GM12878 (cell line): ENCODE results near the gene DDX54.

Source experiments
- CBX5 ChIP-seq: sonication (generic); IDR thresholded peaks from 2 replicates; pipeline ENCODE4 v1.6.1; 2016; ENCODE audit warnings: low read depth, moderate library complexity, mild to moderate bottlenecking, inconsistent platforms
- CTCF ChIP-seq, 3 experiments: IDR thresholded peaks in 2 of 3; conservative IDR thresholded peaks in 1 of 3; 2 replicates each; pipeline ENCODE4 v1.5.1; 2011; ENCODE audit warnings: low read depth in 3 of 3, low read length in 3 of 3, mild to moderate bottlenecking in 3 of 3, control low read depth in 2 of 3, moderate library complexity in 2 of 3, inconsistent platforms in 1 of 3, mixed read lengths in 1 of 3; ENCODE audit not compliant: control insufficient read depth in 2 of 3, insufficient read depth in 1 of 3; ENCODE audit errors: extremely low read depth in 1 of 3
- EP300 ChIP-seq, 2 experiments: fragments of 150-350 bp in 1 of 2; IDR thresholded peaks; 2 replicates each; pipeline ENCODE4 v1.6.1; 2011 to 2012; ENCODE audit warnings: low read depth in 2 of 2, low read length in 2 of 2, borderline replicate concordance in 1 of 2, improper control_type of control experiment in 1 of 2, inconsistent platforms in 1 of 2; ENCODE audit not compliant: control insufficient read depth in 1 of 2
- EZH2 ChIP-seq: IDR thresholded peaks from 2 replicates; pipeline ENCODE4 v1.6.1; 2012; ENCODE audit warnings: low read depth, mild to moderate bottlenecking, control low read depth, inconsistent platforms, low read length, borderline replicate concordance; ENCODE audit not compliant: control insufficient read depth
- FOS ChIP-seq: IDR thresholded peaks from 3 replicates; pipeline ENCODE4 v1.6.1; 2011; ENCODE audit warnings: borderline replicate concordance; ENCODE audit not compliant: insufficient read length; ENCODE audit errors: extremely low read depth
- KAT2A ChIP-seq: conservative IDR thresholded peaks from 2 replicates; pipeline ENCODE4 v1.6.1; 2011; ENCODE audit warnings: low read depth, low read length; ENCODE audit not compliant: control insufficient read depth
- MTA3 ChIP-seq: IDR thresholded peaks from 2 replicates; pipeline ENCODE4 v1.6.1; 2012; ENCODE audit warnings: low read length, inconsistent platforms, borderline replicate concordance
- POLR2A ChIP-seq: IDR thresholded peaks from 2 replicates; pipeline ENCODE4 v1.6.1; 2011; ENCODE audit warnings: low read depth, mild to moderate bottlenecking, low read length
- POLR2AphosphoS5 ChIP-seq: IDR thresholded peaks from 2 replicates; pipeline ENCODE4 v1.6.1; 2011; ENCODE audit warnings: mild to moderate bottlenecking, low read length, inconsistent platforms
- SREBF2 ChIP-seq: IDR thresholded peaks from 2 replicates; pipeline ENCODE4 v1.6.1; 2012; ENCODE audit warnings: mild to moderate bottlenecking, low read length
- STAT1 ChIP-seq: fragments of 450-650 bp; conservative IDR thresholded peaks from 2 replicates; pipeline ENCODE4 v1.6.1; 2014; ENCODE audit warnings: antibody characterized with exemption, mild to moderate bottlenecking
- TAF1 ChIP-seq: IDR thresholded peaks from 2 replicates; pipeline ENCODE4 v1.6.1; 2011; ENCODE audit warnings: mild to moderate bottlenecking, low read depth, low read length, borderline replicate concordance
- YY1 ChIP-seq: IDR thresholded peaks from 2 replicates; pipeline ENCODE4 v1.6.1; 2011; ENCODE audit warnings: low read depth, mild to moderate bottlenecking, low read length
- ZNF207 ChIP-seq: fragments of 450-650 bp; IDR thresholded peaks from 2 replicates; pipeline ENCODE4 v1.6.1; 2014; ENCODE audit warnings: antibody characterized with exemption, mild to moderate bottlenecking, borderline replicate concordance

GRCh38 chr12:113221997-113222729, 36.9 kb upstream of the DDX54 start:
- TF ChIP-seq YY1 (0 out of 2 replicates have a peak, but pooled peaks have one; percentile 28), EZH2 (no peak), STAT1 (no peak), ZNF207 (no peak), POLR2A (no peak), CTCF (IDR thresholded peaks at IDR 0.05 in 2 of 3, conservative IDR thresholded peaks at IDR 0.05 in 1 of 3; ENCODE audit: control insufficient read depth in 2 of 3, extremely low read depth in 1 of 3, insufficient read depth in 1 of 3, low read depth in 3 of 3, low read length in 3 of 3) (no peak), KAT2A (no peak), TAF1 (no peak), MTA3 (peak; percentile 53; the same call in 1 of the 2 replicates), SREBF2 (no peak), CBX5 (no peak), EP300 (IDR thresholded peaks at IDR 0.05; ENCODE audit: borderline replicate concordance in 1 of 2, control insufficient read depth in 1 of 2, low read depth in 2 of 2, low read length in 2 of 2) (no peak), FOS (no peak), POLR2AphosphoS5 (no peak)
